Prostate gland (tissue), 2 donors: ENCODE data around the gene MFN2.
"Not testable (repeated sequence)": the region's sequence is repeated elsewhere in the genome, so short reads cannot be mapped to it uniquely, and the experiment has no call there.

Source experiments
- CTCF ChIP-seq, 4 experiments: fragments of 200-600 bp in 2 of 4; fragments of 450-650 bp in 2 of 4; sonication (generic) in 2 of 4; IDR thresholded peaks; 1 replicate in 3 of 4; 2 replicates in 1 of 4; pipeline ENCODE4 v1.5.1; 2016 to 2019; ENCODE audit warnings: antibody characterized with exemption in 4 of 4, mild to moderate bottlenecking in 2 of 4, moderate library complexity in 2 of 4
- POLR2A ChIP-seq: fragments of 450-650 bp; IDR thresholded peaks from one replicate; pipeline ENCODE4 v1.6.1; 2016; ENCODE audit warnings: antibody characterized with exemption, mild to moderate bottlenecking
- POLR2AphosphoS5 ChIP-seq: sonication (generic); formaldehyde crosslinking; IDR thresholded peaks from one replicate; pipeline ENCODE4 v1.6.1; 2017; ENCODE audit warnings: antibody characterized with exemption

GRCh38 chr1:12033441-12033840, 53.2 kb downstream of the MFN2 start:
- TF ChIP-seq CTCF (IDR thresholded peaks at IDR 0.05); POLR2AphosphoS5; POLR2A: not testable (repeated sequence)
